Glutamatergic neuron (in vitro differentiated cells): ENCODE results near the gene RASGRF1. TPM values are rescaled to one million over a fixed set of nuclear protein-coding genes. Genes with fewer than 3 reads are reported as not detected.

Experiments
- DNase-seq: peaks from one replicate; pipeline ENCODE4 v3.0.0; 2022
- H3K27ac Mint-ChIP-seq: one replicate; pipeline ENCODE4 v1.8.0; 2020; ENCODE audit warnings: mild to moderate bottlenecking, mixed read lengths, inconsistent platforms; ENCODE audit not compliant: unreplicated experiment
- H3K27me3 Mint-ChIP-seq: one replicate; pipeline ENCODE4 v1.8.0; 2020; ENCODE audit warnings: mild to moderate bottlenecking, moderate library complexity, mixed read lengths, inconsistent platforms; ENCODE audit not compliant: unreplicated experiment
- H3K36me3 Mint-ChIP-seq: one replicate; pipeline ENCODE4 v1.8.0; 2020; ENCODE audit warnings: mild to moderate bottlenecking, mixed read lengths, inconsistent platforms; ENCODE audit not compliant: unreplicated experiment
- H3K4me1 Mint-ChIP-seq: one replicate; pipeline ENCODE4 v1.8.0; 2020; ENCODE audit warnings: mild to moderate bottlenecking, low read depth, mixed read lengths, inconsistent platforms; ENCODE audit not compliant: unreplicated experiment
- H3K4me3 Mint-ChIP-seq: one replicate; pipeline ENCODE4 v1.8.0; 2020; ENCODE audit warnings: mild to moderate bottlenecking, mixed read lengths, inconsistent platforms; ENCODE audit not compliant: unreplicated experiment
- H3K9me3 Mint-ChIP-seq: one replicate; pipeline ENCODE4 v1.8.0; 2020; ENCODE audit warnings: mild to moderate bottlenecking, moderate library complexity, mixed read lengths, inconsistent platforms; ENCODE audit not compliant: unreplicated experiment
- total RNA-seq: library from RNA; stranded (reverse); fragmentation: NEBNext Ultra II Directional; extraction: Animal tissue kit (Norgen Biotek cat#: 25700); gene quantifications from one replicate; pipeline ENCODE4 v1.2.1, GENCODE V29; 2021; ENCODE audit not compliant: unreplicated experiment
- TF ChIP-seq, protein P1 (sequence below): fragments of 200-600 bp; sonication (generic); IDR thresholded peaks from one replicate; pipeline ENCODE4 v1.5.0; 2021; ENCODE audit not compliant: partially characterized antibody, unreplicated experiment

The RASGRF1 gene
- total RNA-seq, 1 donor from 2014 or later: 0.32 TPM

DNA sequence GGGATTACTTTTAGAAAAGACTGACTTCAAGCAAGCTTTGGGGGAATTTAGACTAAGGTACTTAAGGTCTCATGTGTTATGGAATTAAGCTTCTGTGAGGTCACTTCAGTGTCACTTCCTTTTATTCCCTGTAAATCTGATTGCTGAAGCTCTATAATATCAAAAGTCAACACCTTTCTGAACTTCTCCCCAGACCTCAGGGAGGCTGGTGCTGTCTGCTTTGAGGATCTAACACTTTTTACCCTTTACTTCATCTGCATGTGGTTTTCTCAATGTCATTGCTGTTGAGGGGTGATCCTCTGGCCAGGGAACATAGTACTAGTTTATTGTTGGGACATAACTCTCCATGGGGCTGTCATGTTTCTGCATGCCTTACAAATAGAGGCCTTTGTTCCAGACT lies 41.8 kb upstream of the RASGRF1 start:
- peaks cover 2% of the 10 kb centered on the region for H3K9me3 Mint-ChIP-seq
- no peak overlapping the region for H3K27ac Mint-ChIP-seq
- TF ChIP-seq, protein P1, sequence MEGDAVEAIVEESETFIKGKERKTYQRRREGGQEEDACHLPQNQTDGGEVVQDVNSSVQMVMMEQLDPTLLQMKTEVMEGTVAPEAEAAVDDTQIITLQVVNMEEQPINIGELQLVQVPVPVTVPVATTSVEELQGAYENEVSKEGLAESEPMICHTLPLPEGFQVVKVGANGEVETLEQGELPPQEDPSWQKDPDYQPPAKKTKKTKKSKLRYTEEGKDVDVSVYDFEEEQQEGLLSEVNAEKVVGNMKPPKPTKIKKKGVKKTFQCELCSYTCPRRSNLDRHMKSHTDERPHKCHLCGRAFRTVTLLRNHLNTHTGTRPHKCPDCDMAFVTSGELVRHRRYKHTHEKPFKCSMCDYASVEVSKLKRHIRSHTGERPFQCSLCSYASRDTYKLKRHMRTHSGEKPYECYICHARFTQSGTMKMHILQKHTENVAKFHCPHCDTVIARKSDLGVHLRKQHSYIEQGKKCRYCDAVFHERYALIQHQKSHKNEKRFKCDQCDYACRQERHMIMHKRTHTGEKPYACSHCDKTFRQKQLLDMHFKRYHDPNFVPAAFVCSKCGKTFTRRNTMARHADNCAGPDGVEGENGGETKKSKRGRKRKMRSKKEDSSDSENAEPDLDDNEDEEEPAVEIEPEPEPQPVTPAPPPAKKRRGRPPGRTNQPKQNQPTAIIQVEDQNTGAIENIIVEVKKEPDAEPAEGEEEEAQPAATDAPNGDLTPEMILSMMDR: no peak
- H3K4me1 Mint-ChIP-seq: no peaks in the 10 kb centered on the region
- no peak for DNase-seq
- H3K36me3 Mint-ChIP-seq: peaks cover 10% of the 10 kb centered on the region
- no peaks in the 10 kb centered on the region for H3K27me3 Mint-ChIP-seq
- H3K4me3 Mint-ChIP-seq: no peak overlapping the region

DNA sequence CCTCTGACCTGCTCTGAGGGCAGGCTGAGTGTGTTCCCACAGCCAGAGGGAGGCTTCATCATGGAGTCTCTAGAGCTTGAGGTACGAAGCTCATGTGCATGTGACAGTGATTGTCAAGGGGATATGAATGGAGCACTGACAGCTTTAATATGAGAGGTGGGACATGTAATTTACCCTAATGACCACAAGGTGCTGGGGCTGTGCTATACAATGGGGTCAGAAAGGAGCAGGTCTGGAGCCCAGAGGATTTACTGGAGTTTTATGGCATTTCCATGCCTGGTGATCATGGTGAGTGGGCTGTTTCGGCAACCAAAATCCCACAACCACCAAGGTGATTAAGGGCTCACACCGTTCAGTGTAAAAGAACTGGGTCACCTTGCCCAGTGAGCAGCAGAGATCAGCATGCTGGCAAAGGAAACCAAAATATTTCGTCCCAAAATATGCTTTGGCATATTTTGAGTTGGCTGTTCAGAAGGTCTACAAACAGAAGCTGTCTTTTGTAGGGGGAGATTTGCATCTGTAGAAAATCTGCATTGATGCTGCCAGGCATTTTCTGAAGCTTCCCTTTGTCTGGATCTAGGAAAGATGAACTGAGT lies 40.1 kb upstream of the RASGRF1 start:
- TF ChIP-seq, protein P1: peak; percentile 40
- DNase-seq: no peak
- no peaks in the 10 kb centered on the region for H3K27me3 Mint-ChIP-seq
- no peak overlapping the region for H3K4me3 Mint-ChIP-seq
- no peaks in the 10 kb centered on the region for H3K4me1 Mint-ChIP-seq
- no peak overlapping the region for H3K27ac Mint-ChIP-seq
- peaks cover 10% of the 10 kb centered on the region for H3K36me3 Mint-ChIP-seq
- peaks cover 2% of the 10 kb centered on the region for H3K9me3 Mint-ChIP-seq

DNA sequence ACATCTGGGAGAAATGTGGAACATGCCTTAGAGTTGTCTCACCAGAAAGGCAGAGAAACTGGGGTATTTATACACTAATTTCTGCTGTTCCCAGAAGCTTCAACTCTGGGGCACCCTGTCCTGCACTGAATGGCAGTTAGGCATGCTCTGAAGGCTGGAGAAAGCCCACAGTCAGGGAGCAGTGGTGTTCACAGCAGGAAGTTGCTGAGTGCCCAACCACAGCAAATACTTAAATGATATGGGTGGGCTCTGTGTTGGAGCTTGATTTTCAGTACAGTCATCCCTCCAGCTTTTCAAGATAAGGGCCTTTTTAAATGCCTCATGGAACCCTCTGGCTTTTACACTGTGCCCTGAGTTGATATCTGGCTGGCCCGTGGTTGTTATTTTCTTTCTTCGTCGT lies 38.7 kb upstream of the RASGRF1 start:
- Mint-ChIP-seq H3K4me3 (no peak overlapping the region), H3K36me3 (peaks cover 10% of the 10 kb centered on the region), H3K27ac (no peak overlapping the region), H3K9me3 (peaks cover 2% of the 10 kb centered on the region), H3K27me3 (no peaks in the 10 kb centered on the region), H3K4me1 (no peaks in the 10 kb centered on the region)
- DNase-seq: no peak
- TF ChIP-seq, protein P1: no peak

DNA sequence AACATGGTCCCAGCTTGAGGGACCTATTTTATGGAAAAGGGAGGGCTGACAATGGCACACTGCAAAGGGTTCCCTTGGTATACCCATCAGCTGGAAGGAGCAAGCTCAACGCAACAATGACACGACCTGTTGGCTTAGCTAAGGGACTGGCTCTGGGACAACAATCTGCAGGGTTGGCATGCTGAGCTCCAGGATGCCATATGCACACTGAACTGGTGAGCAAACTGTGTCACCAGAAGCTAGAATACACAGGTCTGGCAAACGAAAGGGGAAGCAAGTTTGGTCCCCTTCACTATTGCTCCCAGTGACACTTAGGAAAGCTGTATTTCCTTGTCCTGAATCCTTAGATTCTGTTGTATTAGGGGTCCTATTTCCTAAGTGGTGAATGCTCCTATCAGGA lies 38.0 kb upstream of the RASGRF1 start:
- no peaks in the 10 kb centered on the region for H3K4me1 Mint-ChIP-seq
- TF ChIP-seq, protein P1: no peak
- H3K36me3 Mint-ChIP-seq: peaks cover 10% of the 10 kb centered on the region
- H3K27me3 Mint-ChIP-seq: no peaks in the 10 kb centered on the region
- DNase-seq: no peak
- no peak overlapping the region for H3K27ac Mint-ChIP-seq
- no peak overlapping the region for H3K4me3 Mint-ChIP-seq
- H3K9me3 Mint-ChIP-seq: no peaks in the 10 kb centered on the region

DNA sequence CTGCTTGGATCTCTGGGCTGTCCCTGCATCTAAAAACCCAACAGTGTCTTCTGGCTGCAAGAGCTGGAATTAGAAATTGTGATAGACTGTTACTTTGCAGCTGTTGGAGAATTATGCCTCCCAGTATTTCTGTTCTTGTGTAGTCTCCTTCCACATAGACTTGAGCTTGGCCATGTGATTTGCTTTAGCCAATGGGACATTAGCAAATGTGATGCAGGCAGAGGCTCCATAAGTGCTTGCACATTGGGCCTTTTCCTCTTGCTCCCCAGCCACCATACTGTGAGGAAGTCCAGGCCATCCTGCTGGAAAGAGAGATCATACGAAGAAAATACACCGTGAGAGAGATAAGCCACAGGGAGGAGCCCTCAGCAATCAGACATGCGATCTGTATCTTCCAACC lies 33.8 kb upstream of the RASGRF1 start:
- Mint-ChIP-seq H3K27me3 (peaks cover 3% of the 10 kb centered on the region), H3K4me3 (no peak overlapping the region)

More for the DNA sequence above, 33.8 kb upstream of the RASGRF1 start:
- Mint-ChIP-seq H3K4me1 (no peaks in the 10 kb centered on the region), H3K9me3 (no peaks in the 10 kb centered on the region), H3K27ac (no peak overlapping the region), H3K36me3 (peaks cover 5% of the 10 kb centered on the region)
- TF ChIP-seq, protein P1: no peak
- DNase-seq: no peak
